SU-DHL-6 (cell line): ENCODE data around the gene TMEM235.
"Not testable (repeated sequence)": the region's sequence is repeated elsewhere in the genome, so short reads cannot be mapped to it uniquely, and the experiment has no call there.

ENCODE experiments used
- H2AFZ ChIP-seq: fragments of 200-600 bp; sonication (generic); 2 replicates; pipeline ENCODE4 v1.6.1; 2014; ENCODE audit warnings: low read depth, mild to moderate bottlenecking, moderate library complexity, mixed read lengths, antibody characterized with exemption, low read length; ENCODE audit not compliant: severe bottlenecking
- H3F3A ChIP-seq: fragments of 200-600 bp; shearing (Covaris generic); 2 replicates; pipeline ENCODE4 v1.6.0; 2016; ENCODE audit warnings: antibody characterized with exemption, mild to moderate bottlenecking; ENCODE audit not compliant: insufficient read depth
- H3K27ac ChIP-seq: fragments of 200-600 bp; sonication (generic); 2 replicates; pipeline ENCODE4 v1.5.1; 2016; ENCODE audit warnings: low read depth, mild to moderate bottlenecking, low read length, moderate library complexity, mixed read lengths
- H3K27me3 ChIP-seq: fragments of 200-600 bp; sonication (generic), shearing (Covaris generic); 2 replicates; pipeline ENCODE4 v1.6.0; 2014; ENCODE audit warnings: mild to moderate bottlenecking, low read length
- H3K36me3 ChIP-seq: fragments of 200-600 bp; sonication (generic); 2 replicates; pipeline ENCODE4 v1.6.1; 2014; ENCODE audit warnings: mild to moderate bottlenecking, low read length, mixed read lengths
- H3K4me2 ChIP-seq: fragments of 300-600, 200-600 bp; shearing (Covaris generic), sonication (generic); 2 replicates; pipeline ENCODE4 v1.6.0; 2014; ENCODE audit warnings: low read length, low read depth, mild to moderate bottlenecking; ENCODE audit not compliant: poor library complexity, severe bottlenecking
- H3K4me3 ChIP-seq: fragments of 200-600 bp; sonication (generic); 2 replicates; pipeline ENCODE4 v1.5.1; 2014; ENCODE audit warnings: antibody characterized with exemption, low read length, mild to moderate bottlenecking, mixed read lengths; ENCODE audit not compliant: insufficient read depth, poor library complexity, severe bottlenecking
- H3K79me2 ChIP-seq: fragments of 200-600 bp; sonication (generic); 2 replicates; pipeline ENCODE4 v1.6.1; 2014; ENCODE audit warnings: mild to moderate bottlenecking, low read length, moderate library complexity; ENCODE audit not compliant: insufficient read depth
- H3K9ac ChIP-seq: fragments of 200-600 bp; sonication (generic); 2 replicates; pipeline ENCODE4 v1.7.0; 2014; ENCODE audit warnings: mild to moderate bottlenecking, low read length
- H3K9me2 ChIP-seq: fragments of 200-600 bp; sonication (generic); replicated peaks from 2 replicates; pipeline ENCODE4 v1.6.1; 2014; ENCODE audit warnings: low read length; ENCODE audit not compliant: insufficient read depth
- H3K9me3 ChIP-seq: fragments of 200-600 bp; sonication (generic); 2 replicates; pipeline ENCODE4 v1.6.1; 2014; ENCODE audit warnings: low read length, mixed read lengths; ENCODE audit not compliant: insufficient read depth
- H4K20me1 ChIP-seq: fragments of 200-600 bp; sonication (generic); 2 replicates; pipeline ENCODE4 v1.6.1; 2014; ENCODE audit warnings: low read depth, mild to moderate bottlenecking, antibody characterized with exemption, low read length, moderate library complexity, mixed read lengths
- CTCF ChIP-seq: fragments of 200-600 bp; sonication (generic); IDR thresholded peaks from one replicate; pipeline ENCODE4 v1.5.1; 2017; ENCODE audit warnings: antibody characterized with exemption, mild to moderate bottlenecking, low read length, moderate library complexity; ENCODE audit not compliant: insufficient read depth, poor library complexity, severe bottlenecking
- EZH2phosphoT487 ChIP-seq: fragments of 200-600 bp; sonication (generic), shearing (Covaris generic); conservative IDR thresholded peaks from 2 replicates; pipeline ENCODE4 v1.6.1; 2018; ENCODE audit warnings: mild to moderate bottlenecking, antibody characterized with exemption, low read length, moderate library complexity, mixed read lengths

The TMEM235 gene

GRCh38 chr17:78232859-78233173, 1.4 kb downstream of the TMEM235 start:
- no peak for TF ChIP-seq CTCF
- TF ChIP-seq EZH2phosphoT487, result no peak
- no peak overlapping the region for H2AFZ ChIP-seq
- H3K9ac ChIP-seq, result no peak overlapping the region
- no peaks in the 10 kb centered on the region for H3F3A ChIP-seq
- H3K27ac ChIP-seq, result no peak overlapping the region
- H3K79me2 ChIP-seq, result no peaks in the 10 kb centered on the region
- no peaks in the 10 kb centered on the region for H4K20me1 ChIP-seq
- H3K9me3 ChIP-seq, result no peaks in the 10 kb centered on the region
- H3K4me2 ChIP-seq, result no peak overlapping the region
- H3K9me2 ChIP-seq, result no peaks in the 10 kb centered on the region
- H3K36me3 ChIP-seq, result no peaks in the 10 kb centered on the region
- no peak overlapping the region for H3K4me3 ChIP-seq
- no peaks in the 10 kb centered on the region for H3K27me3 ChIP-seq

- no peaks in the 10 kb centered on the region for H3K27me3 ChIP-seq
- H3F3A ChIP-seq, result no peaks in the 10 kb centered on the region
- no peak overlapping the region for H3K4me3 ChIP-seq
- no peaks in the 10 kb centered on the region for H4K20me1 ChIP-seq
- H3K4me2 ChIP-seq, result no peak overlapping the region
- no peaks in the 10 kb centered on the region for H3K79me2 ChIP-seq
- no peaks in the 10 kb centered on the region for H3K9me3 ChIP-seq
- no peaks in the 10 kb centered on the region for H3K36me3 ChIP-seq
- TF ChIP-seq CTCF (no peak), EZH2phosphoT487 (no peak)
- H2AFZ ChIP-seq, result no peak overlapping the region
- H3K9me2 ChIP-seq, result no peaks in the 10 kb centered on the region
- H3K9ac ChIP-seq, result no peak overlapping the region
- no peak overlapping the region for H3K27ac ChIP-seq
Observed at GRCh38 chr17:78233678-78234077, 2.2 kb downstream of the TMEM235 start.

GRCh38 chr17:78234261-78234865, 2.9 kb downstream of the TMEM235 start:
- Histone ChIP-seq H3K79me2 (no peaks in the 10 kb centered on the region), H3K9me2 (no peaks in the 10 kb centered on the region), H3K27ac (no peak overlapping the region), H4K20me1 (no peaks in the 10 kb centered on the region), H2AFZ (no peak overlapping the region), H3K36me3 (no peaks in the 10 kb centered on the region), H3K4me2 (no peak overlapping the region), H3K27me3 (no peaks in the 10 kb centered on the region), H3K9me3 (no peaks in the 10 kb centered on the region), H3F3A (no peaks in the 10 kb centered on the region), H3K9ac (no peak overlapping the region), H3K4me3 (no peak overlapping the region)
- TF ChIP-seq EZH2phosphoT487, result no peak
- no peak for TF ChIP-seq CTCF

- H3F3A ChIP-seq, H3K9me3 ChIP-seq, H3K9ac ChIP-seq, H3K4me2 ChIP-seq, H3K9me2 ChIP-seq, H3K4me3 ChIP-seq, H4K20me1 ChIP-seq, H3K27ac ChIP-seq, H3K36me3 ChIP-seq, H3K27me3 ChIP-seq, H3K79me2 ChIP-seq, H2AFZ ChIP-seq: not testable (repeated sequence)
Observed at GRCh38 chr17:78235022-78235421, 3.6 kb downstream of the TMEM235 start.
